GM23338 (cell line): ENCODE measurements around the gene CBFA2T3. TPM values are rescaled to one million over a fixed set of nuclear protein-coding genes. Genes with fewer than 3 reads are reported as not detected.

Experiments used
- ATAC-seq: fragments of 200-7000 bp; cut with Tn5 transposase; 3 replicates; pipeline ENCODE4 v1.9.1; 2020
- DNase-seq: peaks from one replicate; pipeline ENCODE4 v3.0.0-alpha.2; 2015; ENCODE audit warnings: low spot score
- H2AFZ ChIP-seq: fragments of 200-600 bp; sonication (generic); 2 replicates; pipeline ENCODE4 v1.8.0; 2016; ENCODE audit warnings: antibody characterized with exemption, mild to moderate bottlenecking, moderate library complexity
- H3F3A ChIP-seq: fragments of 200-600 bp; sonication (generic); replicated peaks from 2 replicates; pipeline ENCODE4 v1.8.0; 2017; ENCODE audit warnings: antibody characterized with exemption, mixed run types, low read depth
- H3K27ac ChIP-seq: fragments of 200-600 bp; sonication (generic); 2 replicates; pipeline ENCODE4 v1.6.1; 2016; ENCODE audit warnings: low read depth
- H3K27me3 ChIP-seq: fragments of 200-600 bp; sonication (generic); 2 replicates; pipeline ENCODE4 v1.8.0; 2016; ENCODE audit warnings: mild to moderate bottlenecking, mixed run types, moderate library complexity; ENCODE audit not compliant: insufficient read depth
- H3K36me3 ChIP-seq: fragments of 200-600 bp; sonication (generic); 2 replicates; pipeline ENCODE4 v1.8.0; 2016; ENCODE audit warnings: mild to moderate bottlenecking; ENCODE audit not compliant: insufficient read depth
- H3K4me1 ChIP-seq: fragments of 200-600 bp; sonication (generic); 2 replicates; pipeline ENCODE4 v1.8.0; 2016; ENCODE audit warnings: mild to moderate bottlenecking, moderate library complexity; ENCODE audit not compliant: insufficient read depth
- H3K4me2 ChIP-seq: fragments of 200-600 bp; sonication (generic); 2 replicates; pipeline ENCODE4 v1.7.1; 2017; ENCODE audit warnings: mixed run types
- H3K4me3 ChIP-seq: fragments of 200-600 bp; sonication (generic); 2 replicates; pipeline ENCODE4 v1.6.1; 2016; ENCODE audit warnings: mixed run types
- H3K79me2 ChIP-seq: fragments of 200-600 bp; sonication (generic); replicated peaks from 2 replicates; pipeline ENCODE4 v1.8.0; 2017; ENCODE audit warnings: mild to moderate bottlenecking; ENCODE audit not compliant: insufficient read depth
- H3K9me2 ChIP-seq: fragments of 200-600 bp; sonication (generic); 2 replicates; pipeline ENCODE4 v1.8.0; 2017; ENCODE audit not compliant: insufficient read depth
- H4K20me1 ChIP-seq: fragments of 200-600 bp; sonication (generic); replicated peaks from 2 replicates; pipeline ENCODE4 v1.8.0; 2017; ENCODE audit warnings: mild to moderate bottlenecking; ENCODE audit not compliant: insufficient read depth
- H3K27ac Mint-ChIP-seq: 2 replicates; pipeline ENCODE4 v1.8.0; 2020; ENCODE audit warnings: inconsistent platforms, mild to moderate bottlenecking, moderate library complexity, mixed read lengths
- H3K27me3 Mint-ChIP-seq: 3 replicates; pipeline ENCODE4 v1.8.0; 2022; ENCODE audit warnings: low read depth, mild to moderate bottlenecking, moderate library complexity, mixed read lengths, inconsistent platforms; ENCODE audit not compliant: insufficient read depth, poor library complexity
- H3K36me3 Mint-ChIP-seq: 3 replicates; pipeline ENCODE4 v1.8.0; 2021; ENCODE audit warnings: low read depth, mild to moderate bottlenecking, inconsistent platforms, moderate library complexity, mixed read lengths
- H3K4me1 Mint-ChIP-seq: 3 replicates; pipeline ENCODE4 v1.8.0; 2020; ENCODE audit warnings: mild to moderate bottlenecking, inconsistent platforms, mixed read lengths
- H3K4me3 Mint-ChIP-seq: 3 replicates; pipeline ENCODE4 v1.8.0; 2021; ENCODE audit warnings: moderate library complexity, mild to moderate bottlenecking, inconsistent platforms, mixed read lengths
- H3K9me3 Mint-ChIP-seq: 3 replicates; pipeline ENCODE4 v1.8.0; 2020; ENCODE audit warnings: moderate library complexity, mild to moderate bottlenecking, inconsistent platforms, mixed read lengths
- CTCF ChIP-seq, 2 experiments: fragments of 200-600 bp in 1 of 2; sonication (generic) in 1 of 2; conservative IDR thresholded peaks; 2 replicates each; pipeline versions ENCODE4 v1.5.1 to v1.6.1; 2016 to 2017; ENCODE audit warnings: antibody characterized with exemption in 2 of 2, low read depth in 2 of 2, mild to moderate bottlenecking in 2 of 2, moderate library complexity in 1 of 2
- NANOG ChIP-seq: IDR thresholded peaks from 2 replicates; pipeline ENCODE4 v1.6.1; 2016; ENCODE audit warnings: antibody characterized with exemption, borderline replicate concordance
- ZNF331 ChIP-seq: fragments of 250-450 bp; sonication (Bioruptor Pico); IDR thresholded peaks from 2 replicates; pipeline ENCODE4 v1.5.0; 2020; ENCODE audit warnings: low read depth, mild to moderate bottlenecking, moderate library complexity
- ZNF462 ChIP-seq: fragments of 250-450 bp; sonication (Bioruptor Pico); IDR thresholded peaks from 2 replicates; pipeline ENCODE4 v1.5.0; 2020; ENCODE audit warnings: mild to moderate bottlenecking, moderate library complexity
- polyA plus RNA-seq: library from polyadenylated mRNA; unstranded; fragments of >200 nt; fragmentation: Nextera tagmentation; extraction: Ambion mirVana; gene quantifications from 2 replicates; pipeline ENCODE4 v1.2.1, GENCODE V29; 2016
- total RNA-seq: library from RNA; depleted of rRNA; stranded (reverse); fragments of >200 nt; shearing (Covaris generic); gene quantifications from 2 replicates; pipeline ENCODE4 v1.2.3, GENCODE V29; 2014

The CBFA2T3 gene
- total and polyA plus RNA-seq, 2 experiments from 2014 or later = 0.87 to 1.5 TPM

DNA sequence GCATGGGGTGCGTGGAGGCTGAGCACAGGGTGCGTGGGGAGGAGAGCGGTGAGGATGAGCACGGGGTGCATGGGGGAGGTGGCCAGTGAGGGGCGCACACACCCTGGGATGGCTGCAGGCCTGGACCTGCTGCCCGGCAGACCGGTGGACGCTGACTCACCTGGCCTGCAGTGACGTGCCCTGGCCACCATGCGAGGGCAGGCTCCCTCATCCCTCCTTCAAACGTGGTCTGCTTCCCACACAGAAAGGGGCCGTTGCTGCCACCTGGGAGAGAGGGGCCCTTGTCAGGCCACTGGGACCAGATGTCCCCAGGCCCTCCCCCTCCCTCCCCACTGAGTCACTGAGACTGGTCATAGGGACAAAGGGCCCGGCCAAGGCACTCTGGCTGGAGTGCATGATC lies 145.2 kb downstream of the CBFA2T3 start:
- Mint-ChIP-seq H3K9me3 (no peaks in the 10 kb centered on the region), H3K4me1 (no peaks in the 10 kb centered on the region), H3K4me3 (no peak overlapping the region), H3K27me3 (peaks cover 7% of the 10 kb centered on the region), H3K27ac (no peak overlapping the region), H3K36me3 (no peaks in the 10 kb centered on the region; the same call in 2 of the 3 replicates)
- Histone ChIP-seq H3K36me3 (no peaks in the 10 kb centered on the region), H3K27ac (no peak overlapping the region), H3K4me2 (no peak overlapping the region), H3K27me3 (no peaks in the 10 kb centered on the region), H4K20me1 (no peaks in the 10 kb centered on the region), H3K4me1 (no peaks in the 10 kb centered on the region), H3K4me3 (no peak overlapping the region), H3F3A (no peaks in the 10 kb centered on the region), H2AFZ (no peak overlapping the region), H3K9me2 (no peaks in the 10 kb centered on the region), H3K79me2 (no peaks in the 10 kb centered on the region)
- TF ChIP-seq ZNF462 (CRISPR knock-in tag) (no peak), CTCF (conservative IDR thresholded peaks at IDR 0.05; ENCODE audit: low read depth in 2 of 2) (peak in 1 of 2 experiments; percentile 15; a peak in 1 of 4 replicates), NANOG (no peak)
- ATAC-seq = peak; percentile 60
- no peak for DNase-seq

GRCh38 chr16:88830783-88831182 lies 146.2 kb downstream of the CBFA2T3 start:
- H3K27ac ChIP-seq = no peak overlapping the region
- Mint-ChIP-seq H3K9me3 (no peaks in the 10 kb centered on the region), H3K27me3 (peaks cover 3% of the 10 kb centered on the region), H3K4me3 (no peak overlapping the region), H3K4me1 (no peaks in the 10 kb centered on the region; the same call in 2 of the 3 replicates), H3K36me3 (no peaks in the 10 kb centered on the region; the same call in 2 of the 3 replicates), H3K27ac (no peak overlapping the region)
- no peak overlapping the region for H3K4me2 ChIP-seq
- H2AFZ ChIP-seq = no peak overlapping the region
- H3K9me2 ChIP-seq = no peaks in the 10 kb centered on the region
- no peaks in the 10 kb centered on the region for H3K4me1 ChIP-seq
- H4K20me1 ChIP-seq = no peaks in the 10 kb centered on the region
- no peaks in the 10 kb centered on the region for H3K79me2 ChIP-seq
- DNase-seq (no peak), ATAC-seq (no peak)
- no peaks in the 10 kb centered on the region for H3K36me3 ChIP-seq
- no peaks in the 10 kb centered on the region for H3K27me3 ChIP-seq
- H3K4me3 ChIP-seq = no peak overlapping the region
- no peaks in the 10 kb centered on the region for H3F3A ChIP-seq
- TF ChIP-seq ZNF462 (CRISPR knock-in tag) (no peak), ZNF331 (CRISPR knock-in tag) (no peak)
